Neural cell (in vitro differentiated cells): ENCODE data around the gene TGM1. TPM values are rescaled to one million over a fixed set of nuclear protein-coding genes. Genes with fewer than 3 reads are reported as not detected.
A peak's percentile ranks its signal among the peaks of the same experiment; 100 is the strongest.

Source experiments
- H2AFZ ChIP-seq: fragments of 200-600, 300-800 bp; sonication (generic), shearing (Covaris generic); 2 replicates; pipeline ENCODE4 v1.6.0; 2014; ENCODE audit warnings: low read depth, mild to moderate bottlenecking, antibody characterized with exemption, low read length, moderate library complexity
- H3F3A ChIP-seq: fragments of 200-600 bp; shearing (Covaris generic); 2 replicates; pipeline ENCODE4 v1.6.1; 2016; ENCODE audit warnings: mild to moderate bottlenecking, moderate library complexity, mixed read lengths, antibody characterized with exemption, low read length; ENCODE audit not compliant: insufficient read depth, poor library complexity, severe bottlenecking
- H3K27ac ChIP-seq: fragments of 200-600, 300-800 bp; sonication (generic), shearing (Covaris generic); 2 replicates; pipeline ENCODE4 v1.5.1; 2014; ENCODE audit warnings: mild to moderate bottlenecking, low read length, moderate library complexity
- H3K27me3 ChIP-seq: fragments of 300-800, 200-600 bp; sonication (generic), shearing (Covaris generic); 2 replicates; pipeline ENCODE4 v1.6.0; 2014; ENCODE audit warnings: mild to moderate bottlenecking, low read depth, low read length, moderate library complexity; ENCODE audit not compliant: insufficient read depth
- H3K36me3 ChIP-seq: fragments of 300-800, 200-600 bp; sonication (generic), shearing (Covaris generic); 2 replicates; pipeline ENCODE4 v1.5.1; 2014; ENCODE audit warnings: mild to moderate bottlenecking, antibody characterized with exemption, low read length, moderate library complexity; ENCODE audit not compliant: insufficient read depth
- H3K4me2 ChIP-seq: fragments of 300-800, 200-600 bp; sonication (generic), shearing (Covaris generic); 2 replicates; pipeline ENCODE4 v1.6.0; 2014; ENCODE audit warnings: mild to moderate bottlenecking, low read length
- H3K4me3 ChIP-seq: fragments of 300-800, 200-600 bp; sonication (generic), shearing (Covaris generic); 2 replicates; pipeline ENCODE4 v1.5.1; 2014; ENCODE audit warnings: mild to moderate bottlenecking, low read length, moderate library complexity
- H3K79me2 ChIP-seq: fragments of 200-600 bp; shearing (Covaris generic); replicated peaks from 2 replicates; pipeline ENCODE4 v1.6.0; 2014; ENCODE audit warnings: mild to moderate bottlenecking, low read length, moderate library complexity; ENCODE audit not compliant: insufficient read depth
- H3K9ac ChIP-seq: fragments of 300-800, 200-600 bp; sonication (generic), shearing (Covaris generic); 2 replicates; pipeline ENCODE4 v1.6.1; 2016; ENCODE audit warnings: mild to moderate bottlenecking, low read length, mixed read lengths
- H3K9me2 ChIP-seq: fragments of 200-600 bp; shearing (Covaris generic); 2 replicates; pipeline ENCODE4 v1.6.1; 2016; ENCODE audit warnings: mild to moderate bottlenecking, low read length, mixed read lengths; ENCODE audit not compliant: insufficient read depth
- H3K9me3 ChIP-seq: fragments of 200-600, 300-800 bp; sonication (generic), shearing (Covaris generic); 2 replicates; pipeline ENCODE4 v1.6.1; 2016; ENCODE audit warnings: mild to moderate bottlenecking, mixed run types, low read length, moderate library complexity, mixed read lengths
- H4K20me1 ChIP-seq: fragments of 200-600 bp; shearing (Covaris generic); 2 replicates; pipeline ENCODE4 v1.6.1; 2016; ENCODE audit warnings: mild to moderate bottlenecking, mixed run types; ENCODE audit not compliant: insufficient read depth
- EZH2 ChIP-seq: fragments of 200-600, 300-800 bp; shearing (Covaris generic), sonication (generic); IDR thresholded peaks from 2 replicates; pipeline ENCODE4 v1.6.1; 2014; ENCODE audit warnings: antibody characterized with exemption, low read length, borderline replicate concordance, mild to moderate bottlenecking; ENCODE audit not compliant: insufficient read depth, poor library complexity, severe bottlenecking
- MXI1 ChIP-seq: fragments of 450-650 bp; conservative IDR thresholded peaks from 2 replicates; pipeline ENCODE4 v1.6.1; 2014; ENCODE audit warnings: antibody characterized with exemption, mild to moderate bottlenecking; ENCODE audit not compliant: poor library complexity, severe bottlenecking
- POLR2AphosphoS5 ChIP-seq: IDR thresholded peaks from 2 replicates; pipeline ENCODE4 v1.6.1; 2012
- RAD21 ChIP-seq: fragments of 450-650 bp; conservative IDR thresholded peaks from 2 replicates; pipeline ENCODE4 v1.6.1; 2014; ENCODE audit warnings: antibody characterized with exemption, mild to moderate bottlenecking, moderate library complexity
- SMC3 ChIP-seq: fragments of 450-650 bp; conservative IDR thresholded peaks from 2 replicates; pipeline ENCODE4 v1.6.1; 2014; ENCODE audit warnings: antibody characterized with exemption, mild to moderate bottlenecking, moderate library complexity; ENCODE audit not compliant: poor library complexity
- TAF1 ChIP-seq: IDR thresholded peaks from 2 replicates; pipeline ENCODE4 v1.6.1; 2012; ENCODE audit warnings: low read depth
- polyA plus RNA-seq: library from polyadenylated mRNA; depleted of rRNA; stranded (reverse); fragments of >200 nt; gene quantifications from 2 replicates; pipeline ENCODE4 v1.2.3, GENCODE V29; 2014
- TF ChIP-seq, protein P1 (sequence below): fragments of 450-650 bp; IDR thresholded peaks from 2 replicates; pipeline ENCODE4 v1.5.1; 2014; ENCODE audit warnings: antibody characterized with exemption, mild to moderate bottlenecking, moderate library complexity; ENCODE audit not compliant: poor library complexity, severe bottlenecking
- TF ChIP-seq, protein P2 (sequence below): IDR thresholded peaks from 2 replicates; pipeline ENCODE4 v1.6.1; 2012; ENCODE audit warnings: borderline replicate concordance

Gene TGM1
- polyA plus RNA-seq, 1 donor from 2014 or later: 3.6 TPM

DNA sequence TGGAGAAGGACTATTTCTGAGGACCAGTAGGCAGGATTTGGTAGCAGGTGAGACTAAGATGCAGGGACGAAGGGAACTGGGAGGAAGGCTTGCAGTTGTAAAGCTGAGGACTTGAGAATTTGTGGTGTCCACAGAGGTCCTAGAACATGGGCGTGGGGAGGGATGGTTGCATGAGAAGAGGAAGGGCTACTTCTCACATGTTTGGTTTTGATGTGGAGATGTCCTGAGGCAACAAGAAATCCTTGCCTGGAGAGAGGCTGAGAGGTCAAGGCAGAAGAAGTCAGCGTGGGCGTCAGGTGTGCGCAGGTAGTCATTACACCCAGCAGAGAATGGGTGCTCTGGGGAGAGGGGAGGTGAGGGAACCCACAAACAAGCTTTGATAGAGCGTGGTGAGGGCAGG lies 14.1 kb upstream of the TGM1 start:
- TF ChIP-seq POLR2AphosphoS5: no peak
- no peak for TF ChIP-seq MXI1
- TF ChIP-seq TAF1: no peak
- Histone ChIP-seq H3K27me3 (no peaks in the 10 kb centered on the region), H3K9ac (no peak overlapping the region), H3F3A (no peaks in the 10 kb centered on the region), H3K4me3 (no peak overlapping the region), H3K4me2 (no peak overlapping the region), H3K36me3 (no peaks in the 10 kb centered on the region), H2AFZ (no peak overlapping the region), H3K79me2 (no peaks in the 10 kb centered on the region), H3K9me2 (no peaks in the 10 kb centered on the region), H3K9me3 (no peaks in the 10 kb centered on the region), H4K20me1 (no peaks in the 10 kb centered on the region), H3K27ac (no peak overlapping the region)

DNA sequence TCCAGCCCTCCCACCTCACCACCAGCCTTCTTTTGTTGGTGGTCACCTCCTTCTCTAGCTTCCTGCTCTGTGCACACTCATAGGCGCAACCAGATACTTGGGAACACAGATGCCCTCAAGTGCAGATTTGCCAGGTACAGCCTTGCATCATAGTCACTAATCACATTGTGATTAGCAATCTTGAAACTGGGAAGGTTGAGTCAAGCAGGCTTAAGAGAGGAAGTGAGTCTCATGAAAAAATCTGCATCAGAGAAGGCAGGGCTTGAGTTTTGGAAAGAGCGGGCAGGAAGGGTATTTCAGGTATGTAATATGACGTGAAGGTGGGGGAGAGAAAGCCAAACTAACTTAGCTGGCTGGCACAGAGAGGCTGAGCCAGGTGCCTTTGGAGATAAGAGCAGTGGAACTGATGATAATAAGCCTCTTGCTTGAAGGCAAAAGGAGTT lies 11.1 kb upstream of the TGM1 start:
- no peak overlapping the region for H3K4me3 ChIP-seq
- no peaks in the 10 kb centered on the region for H3K9me3 ChIP-seq
- no peaks in the 10 kb centered on the region for H3K79me2 ChIP-seq
- no peak overlapping the region for H3K4me2 ChIP-seq
- no peak overlapping the region for H2AFZ ChIP-seq
- H3K9me2 ChIP-seq: no peaks in the 10 kb centered on the region
- TF ChIP-seq, protein P1, sequence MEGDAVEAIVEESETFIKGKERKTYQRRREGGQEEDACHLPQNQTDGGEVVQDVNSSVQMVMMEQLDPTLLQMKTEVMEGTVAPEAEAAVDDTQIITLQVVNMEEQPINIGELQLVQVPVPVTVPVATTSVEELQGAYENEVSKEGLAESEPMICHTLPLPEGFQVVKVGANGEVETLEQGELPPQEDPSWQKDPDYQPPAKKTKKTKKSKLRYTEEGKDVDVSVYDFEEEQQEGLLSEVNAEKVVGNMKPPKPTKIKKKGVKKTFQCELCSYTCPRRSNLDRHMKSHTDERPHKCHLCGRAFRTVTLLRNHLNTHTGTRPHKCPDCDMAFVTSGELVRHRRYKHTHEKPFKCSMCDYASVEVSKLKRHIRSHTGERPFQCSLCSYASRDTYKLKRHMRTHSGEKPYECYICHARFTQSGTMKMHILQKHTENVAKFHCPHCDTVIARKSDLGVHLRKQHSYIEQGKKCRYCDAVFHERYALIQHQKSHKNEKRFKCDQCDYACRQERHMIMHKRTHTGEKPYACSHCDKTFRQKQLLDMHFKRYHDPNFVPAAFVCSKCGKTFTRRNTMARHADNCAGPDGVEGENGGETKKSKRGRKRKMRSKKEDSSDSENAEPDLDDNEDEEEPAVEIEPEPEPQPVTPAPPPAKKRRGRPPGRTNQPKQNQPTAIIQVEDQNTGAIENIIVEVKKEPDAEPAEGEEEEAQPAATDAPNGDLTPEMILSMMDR: no peak
- H3F3A ChIP-seq: no peaks in the 10 kb centered on the region
- H4K20me1 ChIP-seq: no peaks in the 10 kb centered on the region
- H3K36me3 ChIP-seq: no peaks in the 10 kb centered on the region
- no peak overlapping the region for H3K9ac ChIP-seq
- no peak overlapping the region for H3K27ac ChIP-seq
- H3K27me3 ChIP-seq: no peaks in the 10 kb centered on the region

DNA sequence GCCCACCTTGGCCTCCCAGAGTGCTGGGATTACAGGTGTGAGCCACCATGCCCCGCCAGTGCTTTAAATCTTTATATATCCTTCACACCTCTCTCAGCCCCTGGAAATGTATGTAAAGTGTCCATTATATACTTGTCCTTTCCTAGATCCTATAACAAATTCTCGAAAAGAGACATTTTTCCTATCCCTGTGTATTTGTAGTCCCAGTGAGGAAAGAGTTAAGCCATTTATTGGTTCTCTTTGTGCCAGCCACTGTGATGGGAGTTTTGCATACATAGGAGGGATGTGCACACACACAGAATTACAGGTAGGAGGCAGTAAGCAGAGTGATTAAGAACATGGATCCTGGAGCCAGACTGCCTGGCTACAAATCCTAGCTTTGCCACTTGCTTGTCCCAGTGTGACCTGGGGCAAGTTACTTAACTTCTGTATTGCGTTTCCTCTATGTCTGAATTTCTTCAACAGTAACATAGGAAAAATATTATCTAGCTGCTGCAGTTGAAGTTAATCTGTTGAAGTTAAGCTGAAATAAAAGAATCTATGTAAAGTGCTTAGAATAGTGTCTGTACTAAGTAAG lies 10.5 kb upstream of the TGM1 start:
- H3F3A ChIP-seq: no peaks in the 10 kb centered on the region
- no peak overlapping the region for H3K9ac ChIP-seq
- no peak for TF ChIP-seq SMC3
- TF ChIP-seq, protein P1: peak; percentile 33
- no peak overlapping the region for H3K4me3 ChIP-seq
- no peaks in the 10 kb centered on the region for H3K79me2 ChIP-seq
- no peaks in the 10 kb centered on the region for H3K27me3 ChIP-seq
- H3K36me3 ChIP-seq: no peaks in the 10 kb centered on the region
- no peaks in the 10 kb centered on the region for H4K20me1 ChIP-seq
- no peak overlapping the region for H2AFZ ChIP-seq
- no peak overlapping the region for H3K27ac ChIP-seq
- H3K9me2 ChIP-seq: no peaks in the 10 kb centered on the region
- no peak overlapping the region for H3K4me2 ChIP-seq
- H3K9me3 ChIP-seq: no peaks in the 10 kb centered on the region

DNA sequence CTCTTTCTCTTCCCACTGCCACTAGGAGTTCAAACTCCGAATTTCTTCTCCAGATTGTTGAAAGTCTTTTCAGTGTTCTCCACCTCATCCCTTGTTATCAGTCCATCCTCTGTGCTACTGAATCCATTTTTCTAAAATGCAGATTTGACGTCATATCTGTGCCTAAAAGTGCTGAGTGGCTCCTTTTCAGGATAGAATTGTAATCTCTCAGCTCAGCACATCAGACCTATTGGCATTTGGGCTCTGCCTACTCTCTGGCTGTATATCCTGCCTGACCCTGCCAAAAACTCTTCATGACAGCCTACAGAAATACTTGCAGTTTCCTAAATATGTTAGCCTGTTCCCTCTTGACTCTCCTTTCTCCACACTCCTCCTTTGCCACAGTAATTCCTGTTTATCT lies 9.5 kb upstream of the TGM1 start:
- Histone ChIP-seq H3K4me3 (no peak overlapping the region), H3K27ac (no peak overlapping the region), H3K36me3 (no peaks in the 10 kb centered on the region), H3K27me3 (no peaks in the 10 kb centered on the region), H3K9ac (no peak overlapping the region), H3F3A (no peaks in the 10 kb centered on the region), H3K9me3 (no peaks in the 10 kb centered on the region), H2AFZ (no peak overlapping the region), H4K20me1 (no peaks in the 10 kb centered on the region), H3K9me2 (no peaks in the 10 kb centered on the region), H3K4me2 (no peak overlapping the region), H3K79me2 (no peaks in the 10 kb centered on the region)
- TF ChIP-seq TAF1 (no peak), RAD21 (no peak), EZH2 (no peak), SMC3 (no peak)
- TF ChIP-seq, protein P1: no peak
- TF ChIP-seq, protein P2, sequence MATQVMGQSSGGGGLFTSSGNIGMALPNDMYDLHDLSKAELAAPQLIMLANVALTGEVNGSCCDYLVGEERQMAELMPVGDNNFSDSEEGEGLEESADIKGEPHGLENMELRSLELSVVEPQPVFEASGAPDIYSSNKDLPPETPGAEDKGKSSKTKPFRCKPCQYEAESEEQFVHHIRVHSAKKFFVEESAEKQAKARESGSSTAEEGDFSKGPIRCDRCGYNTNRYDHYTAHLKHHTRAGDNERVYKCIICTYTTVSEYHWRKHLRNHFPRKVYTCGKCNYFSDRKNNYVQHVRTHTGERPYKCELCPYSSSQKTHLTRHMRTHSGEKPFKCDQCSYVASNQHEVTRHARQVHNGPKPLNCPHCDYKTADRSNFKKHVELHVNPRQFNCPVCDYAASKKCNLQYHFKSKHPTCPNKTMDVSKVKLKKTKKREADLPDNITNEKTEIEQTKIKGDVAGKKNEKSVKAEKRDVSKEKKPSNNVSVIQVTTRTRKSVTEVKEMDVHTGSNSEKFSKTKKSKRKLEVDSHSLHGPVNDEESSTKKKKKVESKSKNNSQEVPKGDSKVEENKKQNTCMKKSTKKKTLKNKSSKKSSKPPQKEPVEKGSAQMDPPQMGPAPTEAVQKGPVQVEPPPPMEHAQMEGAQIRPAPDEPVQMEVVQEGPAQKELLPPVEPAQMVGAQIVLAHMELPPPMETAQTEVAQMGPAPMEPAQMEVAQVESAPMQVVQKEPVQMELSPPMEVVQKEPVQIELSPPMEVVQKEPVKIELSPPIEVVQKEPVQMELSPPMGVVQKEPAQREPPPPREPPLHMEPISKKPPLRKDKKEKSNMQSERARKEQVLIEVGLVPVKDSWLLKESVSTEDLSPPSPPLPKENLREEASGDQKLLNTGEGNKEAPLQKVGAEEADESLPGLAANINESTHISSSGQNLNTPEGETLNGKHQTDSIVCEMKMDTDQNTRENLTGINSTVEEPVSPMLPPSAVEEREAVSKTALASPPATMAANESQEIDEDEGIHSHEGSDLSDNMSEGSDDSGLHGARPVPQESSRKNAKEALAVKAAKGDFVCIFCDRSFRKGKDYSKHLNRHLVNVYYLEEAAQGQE: no peak
